ENCODE results near the gene MEX3D. TPM values are rescaled to one million over a fixed set of nuclear protein-coding genes. Genes with fewer than 3 reads are reported as not detected.

The MEX3D gene
- total and polyA plus RNA-seq, 2 donors (not counting 1 experiment from before 2014, with no cell fraction given) = 5.3 to 33.0 TPM

DNA sequence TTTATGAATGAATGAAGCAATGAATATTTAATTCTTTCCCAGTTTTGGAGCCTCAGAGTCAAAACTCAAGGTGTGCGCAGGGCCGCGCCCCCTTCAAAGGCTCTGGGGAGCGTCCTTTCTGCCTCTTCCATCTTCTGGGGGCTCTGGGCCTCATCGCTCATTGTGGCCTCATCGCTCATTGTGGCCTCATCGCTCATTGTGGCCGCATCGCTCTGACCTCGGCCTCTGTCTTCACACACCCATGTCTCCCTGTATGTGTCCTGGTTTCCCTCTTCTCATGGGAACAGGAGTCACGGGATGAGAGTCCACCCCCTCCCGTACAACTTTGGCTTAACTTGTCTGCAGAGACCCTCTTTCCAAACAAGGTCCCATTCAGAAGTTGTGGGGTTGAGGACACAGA lies 3.2 kb upstream of the MEX3D start:
- H2AFZ ChIP-seq (ENCODE audit: low read length) = no peak overlapping the region
- no peak overlapping the region for H3K4me2 ChIP-seq (ENCODE audit: extremely low read depth, insufficient read depth, low read length)
- H3K27me3 ChIP-seq (ENCODE audit: control insufficient read depth, insufficient read depth, low read length) = no peaks in the 10 kb centered on the region
- no peak overlapping the region for H3K9ac ChIP-seq (ENCODE audit: insufficient read depth, low read length)
- H3K79me2 ChIP-seq (ENCODE audit: control insufficient read depth, insufficient read depth, low read length) = peaks cover 5% of the 10 kb centered on the region
- DNase-seq (ENCODE audit: low read depth in 2 of 2) = no peak
- no peaks in the 10 kb centered on the region for H3K9me3 ChIP-seq (ENCODE audit: control insufficient read depth, insufficient read depth, low read depth, low read length)
- no peaks in the 10 kb centered on the region for H4K20me1 ChIP-seq (ENCODE audit: control insufficient read depth, extremely low read depth, insufficient read depth, low read length)
- no peak overlapping the region for H3K27ac ChIP-seq (ENCODE audit: insufficient read depth, low read length)
- H3K4me1 ChIP-seq (ENCODE audit: control insufficient read depth, extremely low read depth, insufficient read depth, low read length) = no peaks in the 10 kb centered on the region
- TF ChIP-seq EZH2 (IDR thresholded peaks at IDR 0.05; ENCODE audit: low read length, missing control alignments) (no peak), CTCF (conservative IDR thresholded peaks at IDR 0.05 in 1 of 2, IDR thresholded peaks at IDR 0.05 in 1 of 2; ENCODE audit: low read depth in 1 of 2, low read length in 2 of 2) (no peak)
- no peak overlapping the region for H3K4me3 ChIP-seq (replicated peaks in 1 of 4; ENCODE audit: control extremely low read depth in 1 of 4, insufficient read depth in 1 of 4, low read depth in 3 of 4, low read length in 4 of 4)
- no peaks in the 10 kb centered on the region for H3K36me3 ChIP-seq (ENCODE audit: control insufficient read depth, insufficient read depth, low read length)

GRCh38 chr19:1570836-1571235 lies 2.7 kb upstream of the MEX3D start:
- Histone ChIP-seq H3K36me3 (ENCODE audit: control insufficient read depth, insufficient read depth, low read length) (no peaks in the 10 kb centered on the region), H2AFZ (ENCODE audit: low read length) (no peak overlapping the region), H4K20me1 (ENCODE audit: control insufficient read depth, extremely low read depth, insufficient read depth, low read length) (no peaks in the 10 kb centered on the region), H3K4me1 (ENCODE audit: control insufficient read depth, extremely low read depth, insufficient read depth, low read length) (peaks cover 3% of the 10 kb centered on the region), H3K9ac (ENCODE audit: insufficient read depth, low read length) (no peak overlapping the region), H3K79me2 (ENCODE audit: control insufficient read depth, insufficient read depth, low read length) (peaks cover 10% of the 10 kb centered on the region), H3K9me3 (ENCODE audit: control insufficient read depth, insufficient read depth, low read depth, low read length) (no peaks in the 10 kb centered on the region), H3K4me2 (ENCODE audit: extremely low read depth, insufficient read depth, low read length) (no peak overlapping the region), H3K27me3 (ENCODE audit: control insufficient read depth, insufficient read depth, low read length) (no peaks in the 10 kb centered on the region), H3K4me3 (replicated peaks in 1 of 4; ENCODE audit: control extremely low read depth in 1 of 4, insufficient read depth in 1 of 4, low read depth in 3 of 4, low read length in 4 of 4) (no peak overlapping the region), H3K27ac (ENCODE audit: insufficient read depth, low read length) (no peak overlapping the region)
- no peak for DNase-seq (ENCODE audit: low read depth in 2 of 2)
- no peak for TF ChIP-seq EZH2 (IDR thresholded peaks at IDR 0.05; ENCODE audit: low read length, missing control alignments)
- no peak for TF ChIP-seq CTCF (conservative IDR thresholded peaks at IDR 0.05 in 1 of 2, IDR thresholded peaks at IDR 0.05 in 1 of 2; ENCODE audit: low read depth in 1 of 2, low read length in 2 of 2)

- H3K9me3 ChIP-seq (ENCODE audit: control insufficient read depth, insufficient read depth, low read depth, low read length) = no peaks in the 10 kb centered on the region
- no peak for TF ChIP-seq EZH2 (IDR thresholded peaks at IDR 0.05; ENCODE audit: low read length, missing control alignments)
- no peak for TF ChIP-seq CTCF (conservative IDR thresholded peaks at IDR 0.05 in 1 of 2, IDR thresholded peaks at IDR 0.05 in 1 of 2; ENCODE audit: low read depth in 1 of 2, low read length in 2 of 2)
- no peaks in the 10 kb centered on the region for H3K36me3 ChIP-seq (ENCODE audit: control insufficient read depth, insufficient read depth, low read length)
- no peaks in the 10 kb centered on the region for H3K27me3 ChIP-seq (ENCODE audit: control insufficient read depth, insufficient read depth, low read length)
- peaks cover 7% of the 10 kb centered on the region for H3K4me1 ChIP-seq (ENCODE audit: control insufficient read depth, extremely low read depth, insufficient read depth, low read length)
- H2AFZ ChIP-seq (ENCODE audit: low read length) = no peak overlapping the region
- H3K27ac ChIP-seq (ENCODE audit: insufficient read depth, low read length) = no peak overlapping the region
- no peak overlapping the region for H3K4me3 ChIP-seq (replicated peaks in 1 of 4; ENCODE audit: control extremely low read depth in 1 of 4, insufficient read depth in 1 of 4, low read depth in 3 of 4, low read length in 4 of 4)
- DNase-seq (ENCODE audit: low read depth in 2 of 2) = no peak
- peaks cover 19% of the 10 kb centered on the region for H3K79me2 ChIP-seq (ENCODE audit: control insufficient read depth, insufficient read depth, low read length)
- no peak overlapping the region for H3K4me2 ChIP-seq (ENCODE audit: extremely low read depth, insufficient read depth, low read length)
- no peak overlapping the region for H3K9ac ChIP-seq (ENCODE audit: insufficient read depth, low read length)
- no peaks in the 10 kb centered on the region for H4K20me1 ChIP-seq (ENCODE audit: control insufficient read depth, extremely low read depth, insufficient read depth, low read length)
These were observed 1.9 kb upstream of the MEX3D start for GRCh38 chr19:1569997-1570396.

Data from fibroblast of lung (primary cell).